ENCODE data around the gene PUSL1. TPM values are rescaled to one million over a fixed set of nuclear protein-coding genes. Genes with fewer than 3 reads are reported as not detected.

Gene PUSL1
- total and polyA plus RNA-seq, 2 of the 4 experiments (the other 2 are of a cell fraction), result 10.9 to 33.0 TPM

DNA sequence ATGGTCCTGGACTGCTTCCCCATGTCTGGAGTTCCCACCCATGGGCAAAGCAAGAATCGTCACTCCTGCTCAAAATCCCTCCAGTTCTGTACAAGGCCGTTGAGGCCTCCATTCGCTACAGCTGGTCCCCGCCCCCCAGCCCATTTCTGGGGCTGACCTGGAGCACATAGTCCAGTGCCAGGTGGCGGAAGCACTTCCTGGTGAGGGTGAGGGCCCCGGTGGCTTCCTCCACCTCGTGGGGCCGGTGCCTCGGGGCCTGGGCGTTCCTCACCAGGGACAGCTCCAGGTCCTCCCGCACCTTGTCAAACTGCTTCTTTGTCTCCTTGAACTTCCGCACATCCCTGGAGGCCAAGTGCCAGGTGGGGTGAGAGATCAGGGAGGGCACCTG, 8.1 kb upstream of the PUSL1 start:
- Histone ChIP-seq H3K4me3 (ENCODE audit: insufficient read depth, low read depth, low read length) (no peak overlapping the region), H3K4me2 (ENCODE audit: low read depth, low read length) (no peak overlapping the region), H2AK9ac (replicated peaks; ENCODE audit: low read depth, low read length, poor library complexity) (no peak overlapping the region), H2BK120ac (ENCODE audit: low read depth, low read length) (no peak overlapping the region), H4K91ac (ENCODE audit: insufficient read depth, low read depth, low read length) (no peak overlapping the region), H3K4ac (ENCODE audit: low read depth, low read length) (no peak overlapping the region), H2BK15ac (ENCODE audit: low read depth, low read length) (no peak overlapping the region), H4K20me1 (ENCODE audit: insufficient read depth, low read length) (peaks cover 38% of the 10 kb centered on the region), H3K9me1 (ENCODE audit: insufficient read depth, low read length) (no peaks in the 10 kb centered on the region), H4K8ac (ENCODE audit: low read depth in 2 of 2, low read length in 2 of 2) (no peak overlapping the region), H3K27ac (ENCODE audit: insufficient read depth, low read length) (no peak overlapping the region), H2AFZ (replicated peaks; ENCODE audit: low read length, poor library complexity) (no peak overlapping the region), H3K9ac (ENCODE audit: low read depth, low read length) (no peak overlapping the region), H3K23ac (ENCODE audit: low read depth, low read length) (no peak overlapping the region), H2BK5ac (ENCODE audit: low read depth, low read length, poor library complexity, severe bottlenecking) (no peak overlapping the region), H2AK5ac (ENCODE audit: low read depth, low read length) (no peak overlapping the region), H3K79me1 (ENCODE audit: low read depth in 1 of 2, low read length in 2 of 2) (peaks cover 3 to 36% of the 10 kb centered on the region in 2 experiments; a peak in 3 of 4 replicates), H3K4me1 (ENCODE audit: control insufficient read depth, insufficient read depth, low read length) (peaks cover 11% of the 10 kb centered on the region), H3K56ac (ENCODE audit: extremely low read depth, insufficient read depth, low read length) (no peak overlapping the region), H3K9me3 (ENCODE audit: control insufficient read depth, insufficient read depth, low read length) (no peaks in the 10 kb centered on the region), H3K36me3 (ENCODE audit: control insufficient read depth, insufficient read depth, low read length) (peaks cover 26% of the 10 kb centered on the region), H4K5ac (ENCODE audit: low read depth, low read length) (no peak overlapping the region), H3K27me3 (ENCODE audit: control insufficient read depth, insufficient read depth, low read length) (no peaks in the 10 kb centered on the region), H2BK20ac (ENCODE audit: low read depth, low read length) (no peak overlapping the region), H3K14ac (replicated peaks; ENCODE audit: low read depth, low read length) (no peak overlapping the region), H3K18ac (ENCODE audit: low read depth, low read length) (no peak overlapping the region)
- ChIA-PET CTCF (interaction anchor here (0.6 kb wide), 1 partner anchor 286 kb away, joined by 4 read pairs; no protein-coding TSS in a partner anchor), POLR2A (ENCODE audit: unreplicated experiment) (interaction anchor here (0.6 kb wide), 1 partner anchor 10 kb away, joined by 4 read pairs; no protein-coding TSS in a partner anchor)
- no peak for ATAC-seq (ENCODE audit: low read depth)
- DNase-seq, result no peak
- TF ChIP-seq RAD21 (IDR thresholded peaks at IDR 0.05; ENCODE audit: low read length) (no peak), CTCF (conservative IDR thresholded peaks at IDR 0.05; ENCODE audit: low read depth, low read length) (no peak), RCOR1 (IDR thresholded peaks at IDR 0.05; ENCODE audit: insufficient replicate concordance, low read length) (no peak), NFE2L2 (IDR thresholded peaks at IDR 0.05; ENCODE audit: low read depth, low read length) (no peak), MAZ (IDR thresholded peaks at IDR 0.05; ENCODE audit: borderline replicate concordance, low read depth, low read length) (no peak)
- BruUV-seq (replicated peaks), result no TSS peak
- in situ Hi-C loops (cut with MboI; ENCODE audit: low sequenced_read_pairs), result no loop called here
- dilution Hi-C loops (cut with HindIII; ENCODE audit: low sequenced_read_pairs, unreplicated experiment), result no loop called here
- intact Hi-C loops (cut with micrococcal nuclease), result no loop called here
- WGBS, 2 experiments (ENCODE audit: extremely low coverage in 2 of 2, insufficient read length in 1 of 2), result 91% methylated on average over 9 of the region's 12 CpGs; no CpG with 5 or more reads in 1 of the 2 experiments
